ENCODE measurements around the gene MAP4K3. TPM values are rescaled to one million over a fixed set of nuclear protein-coding genes. Genes with fewer than 3 reads are reported as not detected.

The MAP4K3 gene
- total and polyA plus RNA-seq, 2 of the 8 experiments (the other 6 are each of a cell fraction or from before 2014, with no cell fraction given): 11.4 to 63.0 TPM

DNA sequence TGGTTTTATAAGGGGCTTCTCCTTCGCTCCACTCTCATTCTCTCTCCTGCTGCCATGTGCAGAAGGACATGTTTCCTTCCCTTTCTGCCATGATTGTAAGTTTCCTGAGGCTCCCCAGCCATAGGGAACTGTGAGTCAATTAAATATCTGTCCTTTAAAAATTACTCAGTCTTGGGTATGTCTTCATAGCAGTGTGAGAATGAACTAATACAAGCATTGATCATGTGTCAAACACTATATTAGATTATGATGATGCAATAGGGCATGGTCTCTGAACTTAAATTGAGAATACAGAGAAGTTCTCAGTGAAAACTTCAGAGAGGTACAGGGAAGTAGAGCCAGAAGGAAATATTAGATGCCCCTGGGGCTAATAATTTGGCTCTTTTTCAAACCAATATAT is 5.9 kb upstream of the MAP4K3 start:
- Histone ChIP-seq H2BK5ac (ENCODE audit: low read depth, low read length) (no peak overlapping the region), H3K27me3 (replicated peaks in 1 of 4; ENCODE audit: control insufficient read depth in 3 of 4, extremely low read depth in 1 of 4, insufficient read depth in 3 of 4, low read length in 3 of 4) (no peaks in the 10 kb centered on the region), H3K56ac (replicated peaks; ENCODE audit: insufficient read length, low read depth, low read length) (no peak overlapping the region), H3K4ac (replicated peaks; ENCODE audit: insufficient read length, low read depth, low read length) (no peak overlapping the region), H3K9me3 (ENCODE audit: insufficient read depth in 2 of 2, low read depth in 1 of 2, low read length in 1 of 2) (0 out of 4 replicates have a peak, but pooled peaks cover 0 to 4% of the 10 kb centered on the region in 2 experiments), H3K23ac (ENCODE audit: insufficient read length) (no peak overlapping the region), H4K8ac (ENCODE audit: extremely low read depth, insufficient read depth, low read length) (no peak overlapping the region), H2BK15ac (ENCODE audit: low read length) (no peak overlapping the region), H3K4me2 (ENCODE audit: insufficient read depth in 1 of 2, low read depth in 2 of 2, low read length in 2 of 2) (no peak overlapping the region), H3K36me3 (ENCODE audit: control insufficient read depth in 2 of 4, insufficient read depth in 4 of 4, low read length in 3 of 4) (no peaks in the 10 kb centered on the region; a peak in 1 of 8 replicates), H2AFZ (ENCODE audit: low read length) (no peak overlapping the region), H2AK5ac (ENCODE audit: low read depth, low read length) (no peak overlapping the region), H3K18ac (ENCODE audit: extremely low read depth, low read length) (no peak overlapping the region), H3K27ac (ENCODE audit: low read depth, low read length) (no peak overlapping the region), H2BK12ac (ENCODE audit: low read depth, low read length) (no peak overlapping the region), H3K79me1 (ENCODE audit: low read depth, low read length) (no peaks in the 10 kb centered on the region), H3K23me2 (ENCODE audit: low read depth, low read length) (peaks cover 1% of the 10 kb centered on the region; the same call in 1 of the 2 replicates), H3K4me3 (ENCODE audit: extremely low read depth in 1 of 4, insufficient read depth in 2 of 4, low read depth in 3 of 4, low read length in 4 of 4) (no peak overlapping the region), H2BK20ac (ENCODE audit: low read length) (no peak overlapping the region), H4K20me1 (replicated peaks in 1 of 2; ENCODE audit: control insufficient read depth in 1 of 2, insufficient read depth in 2 of 2, low read length in 2 of 2) (no peaks in the 10 kb centered on the region), H2BK120ac (replicated peaks; ENCODE audit: low read depth, low read length) (no peak overlapping the region), H4K91ac (replicated peaks; ENCODE audit: insufficient read length, low read length) (no peak overlapping the region), H3K4me1 (replicated peaks in 1 of 4; ENCODE audit: control insufficient read depth in 3 of 4, insufficient read depth in 4 of 4, low read length in 3 of 4) (peaks cover 0 to 3% (median under 1%) of the 10 kb centered on the region in 4 experiments; a peak in 6 of 7 replicates), H3K14ac (ENCODE audit: insufficient read length) (no peak overlapping the region), H3K79me2 (ENCODE audit: control insufficient read depth in 1 of 2, insufficient read depth in 2 of 2, low read length in 2 of 2) (no peaks in the 10 kb centered on the region), H3K9ac (replicated peaks in 1 of 4; ENCODE audit: extremely low read depth in 1 of 4, low read depth in 3 of 4, low read length in 3 of 4) (no peak overlapping the region), H4K5ac (ENCODE audit: insufficient read length, low read depth, low read length) (no peak overlapping the region)
- DNase-seq (ENCODE audit: low read depth in 1 of 2, low spot score in 2 of 2): no peak
- CTCF ChIA-PET (ENCODE audit: partially characterized antibody): interaction anchor here (0.9 kb wide), 1 partner anchor 70 kb away, joined by 3 read pairs; no protein-coding TSS in a partner anchor
- POLR2A ChIA-PET (ENCODE audit: partially characterized antibody): no interaction called here
- no peak for FAIRE-seq
- WGBS, 2 experiments (ENCODE audit: extremely low coverage in 1 of 2, insufficient coverage in 1 of 2, insufficient read length in 1 of 2, insufficient replicate concordance in 2 of 2, low coverage in 1 of 2, low lambda C conversion rate in 2 of 2, missing lambda C conversion rate in 1 of 2): 80% methylated on average over 1 of the region's 1 CpG; no CpG with 5 or more reads in 1 of the 2 experiments
- TF ChIP-seq SIN3A (conservative IDR thresholded peaks at IDR 0.05 in 1 of 2, IDR thresholded peaks at IDR 0.05 in 1 of 2; ENCODE audit: low read depth in 1 of 2, low read length in 2 of 2): no peak
- TF ChIP-seq PHF8 (conservative IDR thresholded peaks at IDR 0.05; ENCODE audit: low read depth, low read length): no peak
- no peak for TF ChIP-seq SUZ12 (IDR thresholded peaks at IDR 0.05; ENCODE audit: low read length)
- TF ChIP-seq SP1 (IDR thresholded peaks at IDR 0.05; ENCODE audit: low read depth, low read length): no peak
- TF ChIP-seq SP4 (IDR thresholded peaks at IDR 0.05; ENCODE audit: low read length): no peak
- TF ChIP-seq RAD21 (IDR thresholded peaks at IDR 0.05 in 1 of 2, conservative IDR thresholded peaks at IDR 0.05 in 1 of 2; ENCODE audit: low read depth in 2 of 2, low read length in 2 of 2): no peak
- no peak for TF ChIP-seq FOSL1 (IDR thresholded peaks at IDR 0.05; ENCODE audit: insufficient read depth, low read depth, low read length)
- TF ChIP-seq, protein P1, sequence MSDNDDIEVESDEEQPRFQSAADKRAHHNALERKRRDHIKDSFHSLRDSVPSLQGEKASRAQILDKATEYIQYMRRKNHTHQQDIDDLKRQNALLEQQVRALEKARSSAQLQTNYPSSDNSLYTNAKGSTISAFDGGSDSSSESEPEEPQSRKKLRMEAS (IDR thresholded peaks at IDR 0.05): no peak
- no peak for TF ChIP-seq POLR2A (IDR thresholded peaks at IDR 0.05; ENCODE audit: control extremely low read depth in 1 of 2, low read depth in 2 of 2, low read length in 2 of 2)
- TF ChIP-seq CHD1 (IDR thresholded peaks at IDR 0.05; ENCODE audit: low read depth, low read length): no peak
- TF ChIP-seq SAP30 (IDR thresholded peaks at IDR 0.05; ENCODE audit: insufficient read depth, insufficient replicate concordance, low read length): no peak
- no peak for TF ChIP-seq HDAC6 (IDR thresholded peaks at IDR 0.05; ENCODE audit: low read depth, low read length)
- TF ChIP-seq TAF1 (IDR thresholded peaks at IDR 0.05; ENCODE audit: low read depth, low read length): no peak
- TF ChIP-seq KDM4A (IDR thresholded peaks at IDR 0.05; ENCODE audit: low read depth, low read length, severe bottlenecking): no peak
